Measurements from ENCODE around the gene IL4.
A peak's percentile ranks its signal among the peaks of the same experiment; 100 is the strongest.

Gene IL4

GRCh38 chr5:132674671-132675506, 1.1 kb downstream of the IL4 start:
- Histone ChIP-seq H3K9me3 (ENCODE audit: control insufficient read depth, low read length) (no peaks in the 10 kb centered on the region), H3K36me3 (ENCODE audit: control insufficient read depth, insufficient read depth, low read length) (no peaks in the 10 kb centered on the region), H3K4me3 (ENCODE audit: insufficient read depth, low read depth, low read length, poor library complexity, severe bottlenecking) (peak overlapping the region; percentile 16), H3K4me1 (ENCODE audit: control insufficient read depth, insufficient read depth, low read length, poor library complexity, severe bottlenecking) (peaks cover 6% of the 10 kb centered on the region), H3K27me3 (replicated peaks; ENCODE audit: control insufficient read depth, insufficient read depth, low read length, poor library complexity, severe bottlenecking) (no peaks in the 10 kb centered on the region), H3K27ac (ENCODE audit: insufficient read depth, low read length, poor library complexity, severe bottlenecking) (no peak overlapping the region)
- DNase-seq: no peak

- H3K4me3 ChIP-seq (ENCODE audit: insufficient read depth, low read depth, low read length, poor library complexity, severe bottlenecking): no peak overlapping the region
- no peak for DNase-seq
- peaks cover 6% of the 10 kb centered on the region for H3K4me1 ChIP-seq (ENCODE audit: control insufficient read depth, insufficient read depth, low read length, poor library complexity, severe bottlenecking)
- H3K27ac ChIP-seq (ENCODE audit: insufficient read depth, low read length, poor library complexity, severe bottlenecking): no peak overlapping the region
- no peaks in the 10 kb centered on the region for H3K27me3 ChIP-seq (replicated peaks; ENCODE audit: control insufficient read depth, insufficient read depth, low read length, poor library complexity, severe bottlenecking)
- H3K9me3 ChIP-seq (ENCODE audit: control insufficient read depth, low read length): no peaks in the 10 kb centered on the region
- H3K36me3 ChIP-seq (ENCODE audit: control insufficient read depth, insufficient read depth, low read length): no peaks in the 10 kb centered on the region
Observed at GRCh38 chr5:132675936-132676689, 2.3 kb downstream of the IL4 start.

- H3K4me1 ChIP-seq (ENCODE audit: control insufficient read depth, insufficient read depth, low read length, poor library complexity, severe bottlenecking): peaks cover 6% of the 10 kb centered on the region
- no peak overlapping the region for H3K27ac ChIP-seq (ENCODE audit: insufficient read depth, low read length, poor library complexity, severe bottlenecking)
- no peaks in the 10 kb centered on the region for H3K27me3 ChIP-seq (replicated peaks; ENCODE audit: control insufficient read depth, insufficient read depth, low read length, poor library complexity, severe bottlenecking)
- no peak overlapping the region for H3K4me3 ChIP-seq (ENCODE audit: insufficient read depth, low read depth, low read length, poor library complexity, severe bottlenecking)
- H3K9me3 ChIP-seq (ENCODE audit: control insufficient read depth, low read length): no peaks in the 10 kb centered on the region
- no peak for DNase-seq
- no peaks in the 10 kb centered on the region for H3K36me3 ChIP-seq (ENCODE audit: control insufficient read depth, insufficient read depth, low read length)
Observed at GRCh38 chr5:132677191-132677590, 3.4 kb downstream of the IL4 start.

GRCh38 chr5:132677682-132678400, 4.1 kb downstream of the IL4 start:
- no peak overlapping the region for H3K4me3 ChIP-seq (ENCODE audit: insufficient read depth, low read depth, low read length, poor library complexity, severe bottlenecking)
- peaks cover 6% of the 10 kb centered on the region for H3K4me1 ChIP-seq (ENCODE audit: control insufficient read depth, insufficient read depth, low read length, poor library complexity, severe bottlenecking)
- no peaks in the 10 kb centered on the region for H3K36me3 ChIP-seq (ENCODE audit: control insufficient read depth, insufficient read depth, low read length)
- H3K27ac ChIP-seq (ENCODE audit: insufficient read depth, low read length, poor library complexity, severe bottlenecking): no peak overlapping the region
- no peak for DNase-seq
- H3K9me3 ChIP-seq (ENCODE audit: control insufficient read depth, low read length): no peaks in the 10 kb centered on the region
- no peaks in the 10 kb centered on the region for H3K27me3 ChIP-seq (replicated peaks; ENCODE audit: control insufficient read depth, insufficient read depth, low read length, poor library complexity, severe bottlenecking)

GRCh38 chr5:132678735-132679134, 4.9 kb downstream of the IL4 start:
- Histone ChIP-seq H3K36me3 (ENCODE audit: control insufficient read depth, insufficient read depth, low read length) (no peaks in the 10 kb centered on the region), H3K27ac (ENCODE audit: insufficient read depth, low read length, poor library complexity, severe bottlenecking) (no peak overlapping the region), H3K9me3 (ENCODE audit: control insufficient read depth, low read length) (no peaks in the 10 kb centered on the region), H3K27me3 (replicated peaks; ENCODE audit: control insufficient read depth, insufficient read depth, low read length, poor library complexity, severe bottlenecking) (no peaks in the 10 kb centered on the region), H3K4me1 (ENCODE audit: control insufficient read depth, insufficient read depth, low read length, poor library complexity, severe bottlenecking) (peaks cover 6% of the 10 kb centered on the region), H3K4me3 (ENCODE audit: insufficient read depth, low read depth, low read length, poor library complexity, severe bottlenecking) (no peak overlapping the region)
- DNase-seq: no peak

GRCh38 chr5:132679166-132679565, 5.4 kb downstream of the IL4 start:
- DNase-seq: no peak
- Histone ChIP-seq H3K36me3 (ENCODE audit: control insufficient read depth, insufficient read depth, low read length) (no peaks in the 10 kb centered on the region), H3K27me3 (replicated peaks; ENCODE audit: control insufficient read depth, insufficient read depth, low read length, poor library complexity, severe bottlenecking) (no peaks in the 10 kb centered on the region), H3K27ac (ENCODE audit: insufficient read depth, low read length, poor library complexity, severe bottlenecking) (no peak overlapping the region), H3K4me3 (ENCODE audit: insufficient read depth, low read depth, low read length, poor library complexity, severe bottlenecking) (no peak overlapping the region), H3K9me3 (ENCODE audit: control insufficient read depth, low read length) (no peaks in the 10 kb centered on the region), H3K4me1 (ENCODE audit: control insufficient read depth, insufficient read depth, low read length, poor library complexity, severe bottlenecking) (peaks cover 6% of the 10 kb centered on the region)

- Histone ChIP-seq H3K9me3 (ENCODE audit: control insufficient read depth, low read length) (no peaks in the 10 kb centered on the region), H3K4me1 (ENCODE audit: control insufficient read depth, insufficient read depth, low read length, poor library complexity, severe bottlenecking) (peaks cover 6% of the 10 kb centered on the region), H3K36me3 (ENCODE audit: control insufficient read depth, insufficient read depth, low read length) (no peaks in the 10 kb centered on the region), H3K27ac (ENCODE audit: insufficient read depth, low read length, poor library complexity, severe bottlenecking) (no peak overlapping the region), H3K4me3 (ENCODE audit: insufficient read depth, low read depth, low read length, poor library complexity, severe bottlenecking) (no peak overlapping the region), H3K27me3 (replicated peaks; ENCODE audit: control insufficient read depth, insufficient read depth, low read length, poor library complexity, severe bottlenecking) (no peaks in the 10 kb centered on the region)
- no peak for DNase-seq
Observed at GRCh38 chr5:132679717-132680380, 6.1 kb downstream of the IL4 start.

GRCh38 chr5:132680780-132681475, 7.1 kb downstream of the IL4 start:
- H3K4me3 ChIP-seq (ENCODE audit: insufficient read depth, low read depth, low read length, poor library complexity, severe bottlenecking): no peak overlapping the region
- no peaks in the 10 kb centered on the region for H3K36me3 ChIP-seq (ENCODE audit: control insufficient read depth, insufficient read depth, low read length)
- H3K9me3 ChIP-seq (ENCODE audit: control insufficient read depth, low read length): no peaks in the 10 kb centered on the region
- DNase-seq: no peak
- H3K4me1 ChIP-seq (ENCODE audit: control insufficient read depth, insufficient read depth, low read length, poor library complexity, severe bottlenecking): no peaks in the 10 kb centered on the region
- no peaks in the 10 kb centered on the region for H3K27me3 ChIP-seq (replicated peaks; ENCODE audit: control insufficient read depth, insufficient read depth, low read length, poor library complexity, severe bottlenecking)
- no peak overlapping the region for H3K27ac ChIP-seq (ENCODE audit: insufficient read depth, low read length, poor library complexity, severe bottlenecking)

- Histone ChIP-seq H3K4me1 (ENCODE audit: control insufficient read depth, insufficient read depth, low read length, poor library complexity, severe bottlenecking) (no peaks in the 10 kb centered on the region), H3K9me3 (ENCODE audit: control insufficient read depth, low read length) (no peaks in the 10 kb centered on the region), H3K4me3 (ENCODE audit: insufficient read depth, low read depth, low read length, poor library complexity, severe bottlenecking) (no peak overlapping the region), H3K27ac (ENCODE audit: insufficient read depth, low read length, poor library complexity, severe bottlenecking) (no peak overlapping the region), H3K36me3 (ENCODE audit: control insufficient read depth, insufficient read depth, low read length) (no peaks in the 10 kb centered on the region), H3K27me3 (replicated peaks; ENCODE audit: control insufficient read depth, insufficient read depth, low read length, poor library complexity, severe bottlenecking) (no peaks in the 10 kb centered on the region)
- no peak for DNase-seq
Observed at GRCh38 chr5:132681476-132681831, 7.7 kb downstream of the IL4 start.

All from effector memory CD4-positive, alpha-beta T cell (primary cell).